ENCODE data around the gene EFCAB9. TPM values are rescaled to one million over a fixed set of nuclear protein-coding genes. Genes with fewer than 3 reads are reported as not detected.
"Not testable (repeated sequence)": the region's sequence is repeated elsewhere in the genome, so short reads cannot be mapped to it uniquely, and the experiment has no call there.

Gene EFCAB9
- total RNA-seq, 4 donors from 2014 or later = not detected

GRCh38 chr5:172188893-172189692, 4.9 kb upstream of the EFCAB9 start:
- no peak for TF ChIP-seq CTCF (IDR thresholded peaks at IDR 0.05)
- TF ChIP-seq POLR2AphosphoS5 (IDR thresholded peaks at IDR 0.05) = no peak
- TF ChIP-seq EP300 (IDR thresholded peaks at IDR 0.05) = no peak
- no peak for TF ChIP-seq POLR2A (IDR thresholded peaks at IDR 0.05)
- ATAC-seq = no peak
- H3K36me3 ChIP-seq = no peaks in the 10 kb centered on the region
- H3K27ac ChIP-seq = peak overlapping the region in 2 of 4 donors; percentile 93 to 96
- WGBS, 2 donors (ENCODE audit: low coverage in 1 of 2) = 56% methylated on average over 12 to 23 of the region's 30 CpGs
- H3K4me1 ChIP-seq = peaks cover 0 to 36% (median 3%) of the 10 kb centered on the region in 3 donors
- H3K9me3 ChIP-seq = no peaks in the 10 kb centered on the region
- H3K4me3 ChIP-seq = peak overlapping the region in 1 of 2 donors; percentile 93
- H3K27me3 ChIP-seq = no peaks in the 10 kb centered on the region

- no peak for ATAC-seq
- H3K27me3 ChIP-seq = no peaks in the 10 kb centered on the region
- WGBS, 2 donors (ENCODE audit: low coverage in 1 of 2) = 40 to 59% methylated on average over 1 of the region's 3 CpGs
- TF ChIP-seq POLR2A (IDR thresholded peaks at IDR 0.05) (no peak), CTCF (IDR thresholded peaks at IDR 0.05) (no peak), EP300 (IDR thresholded peaks at IDR 0.05) (no peak), POLR2AphosphoS5 (IDR thresholded peaks at IDR 0.05) (no peak)
- H3K9me3 ChIP-seq = no peaks in the 10 kb centered on the region
- no peak overlapping the region for H3K4me3 ChIP-seq
- H3K27ac ChIP-seq = no peak overlapping the region
- H3K4me1 ChIP-seq = peaks cover 0 to 33% (median 3%) of the 10 kb centered on the region in 3 donors
- no peaks in the 10 kb centered on the region for H3K36me3 ChIP-seq
These were observed 4.2 kb upstream of the EFCAB9 start for GRCh38 chr5:172189693-172190296.

- TF ChIP-seq CTCF (IDR thresholded peaks at IDR 0.05) (no peak), EP300 (IDR thresholded peaks at IDR 0.05) (no peak), POLR2A (IDR thresholded peaks at IDR 0.05) (no peak), POLR2AphosphoS5 (IDR thresholded peaks at IDR 0.05) (no peak)
- ATAC-seq = no peak
- no peaks in the 10 kb centered on the region for H3K27me3 ChIP-seq
- no peaks in the 10 kb centered on the region for H3K9me3 ChIP-seq
- H3K4me3 ChIP-seq = no peak overlapping the region
- no peaks in the 10 kb centered on the region for H3K36me3 ChIP-seq
- no peaks in the 10 kb centered on the region for H3K4me1 ChIP-seq
- WGBS, 2 donors (ENCODE audit: low coverage in 1 of 2) = 85 to 91% methylated on average over 3 to 6 of the region's 6 CpGs
- H3K27ac ChIP-seq = no peak overlapping the region
These were observed 1.2 kb downstream of the EFCAB9 start for GRCh38 chr5:172194985-172195774.

GRCh38 chr5:172197775-172198174, 3.8 kb downstream of the EFCAB9 start:
- H3K4me3 ChIP-seq, H3K9me3 ChIP-seq, H3K36me3 ChIP-seq, H3K27me3 ChIP-seq, H3K4me1 ChIP-seq, H3K27ac ChIP-seq, ATAC-seq: not testable (repeated sequence)
- WGBS, 2 donors (ENCODE audit: low coverage in 1 of 2) = 69 to 100% methylated on average over 2 to 4 of the region's 4 CpGs

GRCh38 chr5:172199446-172199845, 5.5 kb downstream of the EFCAB9 start:
- Histone ChIP-seq H3K27ac (no peak overlapping the region), H3K9me3 (no peaks in the 10 kb centered on the region), H3K27me3 (no peaks in the 10 kb centered on the region), H3K4me1 (no peaks in the 10 kb centered on the region), H3K4me3 (no peak overlapping the region), H3K36me3 (no peaks in the 10 kb centered on the region)
- TF ChIP-seq POLR2AphosphoS5 (IDR thresholded peaks at IDR 0.05) (no peak), EP300 (IDR thresholded peaks at IDR 0.05) (no peak), POLR2A (IDR thresholded peaks at IDR 0.05) (no peak), CTCF (IDR thresholded peaks at IDR 0.05) (no peak)
- 72 to 84% methylated on average over 4 to 5 of the region's 10 CpGs for WGBS, 2 donors (ENCODE audit: low coverage in 1 of 2)
- ATAC-seq = no peak
